Anterior cingulate cortex (tissue), 58 donors: ENCODE data around the gene ADARB2.
"Not testable (repeated sequence)": the region's sequence is repeated elsewhere in the genome, so short reads cannot be mapped to it uniquely, and the experiment has no call there.

Experiments used
- DNase-seq, 58 donors: peaks; one replicate each; lab custom pipeline; 2025; lab: John Stamatoyannopoulos, UW

ADARB2 gene

DNA sequence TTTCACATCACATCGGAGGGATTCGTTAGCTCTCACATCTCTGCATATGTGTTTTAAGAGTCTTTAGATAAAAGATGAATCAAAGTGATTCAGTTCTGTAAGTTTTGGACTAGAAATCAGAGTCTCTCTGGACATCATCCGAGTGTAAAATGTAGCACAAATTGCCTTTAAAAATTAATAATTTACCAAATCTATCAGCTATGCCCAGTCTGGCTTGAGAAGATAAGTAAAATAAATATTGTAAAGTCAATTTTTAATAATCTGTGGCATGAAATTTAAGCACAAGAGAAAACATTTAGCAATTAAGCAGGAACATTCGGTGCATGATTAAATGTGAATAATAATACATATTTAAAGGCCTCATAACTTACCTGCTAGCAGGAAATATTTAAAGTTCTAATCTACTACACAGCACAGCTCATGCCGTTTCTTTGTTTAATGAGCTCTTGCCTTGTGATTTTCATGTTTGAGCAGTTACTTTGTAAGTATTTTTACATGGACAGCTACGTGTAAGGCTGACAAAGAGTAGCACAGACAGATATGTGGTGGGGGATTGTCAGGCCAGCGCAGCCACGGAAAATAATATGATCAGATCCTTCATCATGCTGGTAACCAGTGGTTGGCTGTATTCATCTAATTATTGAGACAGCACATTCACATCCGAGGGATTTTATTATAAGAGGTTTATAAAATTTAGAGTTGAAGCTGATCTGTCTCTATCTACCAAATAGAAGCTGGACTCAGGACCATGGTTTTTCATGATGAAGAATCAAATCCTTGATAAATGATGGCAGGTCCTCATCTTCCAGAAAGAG lies 317.3 kb downstream of the ADARB2 start:
- DNase-seq: no peak

DNA sequence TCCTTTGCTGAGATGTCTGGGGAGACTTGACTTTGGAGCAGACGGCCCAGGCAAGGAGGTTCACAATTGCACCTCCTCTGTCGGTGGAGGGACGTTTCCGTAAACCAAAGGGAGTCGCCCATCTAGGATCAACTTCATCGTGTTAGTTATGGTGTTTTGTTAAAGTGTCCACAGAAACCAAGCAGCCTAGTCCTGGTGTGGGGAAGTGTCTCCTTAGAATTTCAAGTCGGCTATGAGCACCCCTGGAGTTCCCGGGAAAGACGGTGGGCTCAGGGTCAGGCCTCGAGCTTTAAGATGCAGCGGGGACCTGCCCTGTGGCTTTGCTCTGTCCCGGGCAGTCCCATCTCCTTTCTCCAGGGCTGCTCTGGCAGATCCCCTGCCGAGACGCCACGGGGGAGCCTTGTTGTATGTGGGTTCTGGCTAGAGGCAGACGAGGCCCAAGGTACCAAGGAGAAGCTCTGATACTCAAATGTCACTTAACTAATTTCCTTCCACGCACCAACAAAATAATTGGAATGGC lies 319.2 kb downstream of the ADARB2 start:
- no peak for DNase-seq

DNA sequence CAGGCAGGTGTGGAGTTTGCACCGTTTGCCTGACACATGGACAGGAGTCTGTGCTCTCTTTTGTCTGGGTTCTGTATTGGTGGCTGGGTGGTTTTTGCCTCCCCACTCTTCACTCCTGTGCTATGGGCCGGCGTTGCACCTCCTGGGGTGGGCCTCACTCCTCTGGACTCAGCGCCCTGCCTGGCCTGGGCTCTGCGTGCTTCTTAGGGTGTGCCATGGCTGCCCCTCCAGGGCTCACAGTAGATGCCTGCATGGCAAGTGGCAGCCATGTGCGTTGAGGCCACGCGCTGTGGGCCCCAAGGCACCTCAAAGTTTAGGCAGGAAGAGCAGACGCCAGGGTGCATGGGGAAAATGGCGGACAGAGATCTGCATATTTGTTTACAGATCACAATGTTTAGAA lies 319.8 kb downstream of the ADARB2 start:
- no peak for DNase-seq

DNA sequence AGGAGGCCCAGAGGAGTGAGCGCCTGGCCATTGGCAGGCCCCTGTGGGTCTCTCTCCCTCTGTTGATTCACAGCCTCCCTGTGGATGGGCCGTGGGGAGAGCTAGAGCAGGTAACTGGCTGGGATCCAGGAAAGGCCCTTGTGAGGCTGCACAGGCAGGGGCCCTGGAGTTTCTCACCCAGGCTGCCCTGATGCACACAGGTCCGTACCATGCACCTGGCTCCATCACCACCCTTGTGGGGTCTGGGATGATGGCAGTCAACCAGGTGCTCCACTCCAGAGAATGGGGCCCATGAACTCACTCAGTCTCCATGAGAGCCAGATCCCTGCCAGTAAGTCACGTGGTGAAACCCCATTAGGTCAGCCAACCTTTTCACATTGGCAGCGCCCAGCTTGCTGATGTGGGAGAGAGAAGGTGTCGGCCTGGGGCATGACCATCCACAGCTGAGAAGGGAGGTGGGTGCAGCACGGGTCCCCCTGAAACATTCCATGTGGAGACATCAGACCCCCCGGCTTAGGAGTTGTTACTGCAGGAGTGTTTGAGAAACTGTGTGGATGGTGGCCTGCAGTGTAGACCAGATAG lies 320.8 kb downstream of the ADARB2 start:
- DNase-seq: no peak

GRCh38 chr10:1414893-1415292 lies 322.4 kb downstream of the ADARB2 start:
- DNase-seq: no peak

DNA sequence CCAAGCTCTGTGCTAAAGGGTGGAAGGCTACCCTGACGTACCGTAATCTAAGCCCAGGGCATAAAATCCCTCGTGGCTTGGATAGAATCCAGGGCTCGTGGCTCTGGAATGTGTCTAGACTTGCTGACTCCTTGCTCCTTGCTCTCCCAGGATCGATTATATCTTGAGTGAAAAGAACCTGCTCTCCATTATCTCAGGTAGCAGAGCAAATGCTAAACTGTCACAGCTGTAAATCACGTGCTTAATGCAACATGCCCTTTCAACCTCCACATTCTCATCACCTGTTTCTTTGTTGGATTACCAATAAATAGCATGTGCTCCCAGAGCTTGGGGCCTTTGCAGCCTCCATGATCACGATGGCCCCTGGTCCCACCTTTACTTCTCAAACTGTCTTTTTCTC lies 323.0 kb downstream of the ADARB2 start:
- DNase-seq: not testable (repeated sequence)

DNA sequence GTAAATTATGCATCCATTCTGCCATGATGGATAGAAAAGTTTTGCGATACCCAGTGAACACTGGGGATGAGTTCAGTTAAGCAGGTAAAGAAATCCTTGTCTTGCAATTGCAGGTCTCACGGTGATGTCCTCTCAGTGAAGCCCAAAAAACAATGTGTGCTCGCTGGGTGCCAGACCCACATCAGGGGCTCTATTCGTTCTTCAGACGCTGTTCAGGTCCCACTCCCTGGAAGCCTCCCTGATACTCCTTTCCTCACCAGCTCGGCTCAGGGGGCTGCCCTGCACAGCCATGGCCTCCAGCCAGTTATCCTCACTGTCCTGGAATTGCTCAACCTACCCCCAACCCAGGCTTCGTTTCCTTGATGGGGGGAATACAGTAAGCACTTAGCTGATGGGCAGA lies 323.5 kb downstream of the ADARB2 start:
- DNase-seq: no peak

- no peak for DNase-seq
Observed at GRCh38 chr10:1413256-1413655, 324.1 kb downstream of the ADARB2 start.

DNA sequence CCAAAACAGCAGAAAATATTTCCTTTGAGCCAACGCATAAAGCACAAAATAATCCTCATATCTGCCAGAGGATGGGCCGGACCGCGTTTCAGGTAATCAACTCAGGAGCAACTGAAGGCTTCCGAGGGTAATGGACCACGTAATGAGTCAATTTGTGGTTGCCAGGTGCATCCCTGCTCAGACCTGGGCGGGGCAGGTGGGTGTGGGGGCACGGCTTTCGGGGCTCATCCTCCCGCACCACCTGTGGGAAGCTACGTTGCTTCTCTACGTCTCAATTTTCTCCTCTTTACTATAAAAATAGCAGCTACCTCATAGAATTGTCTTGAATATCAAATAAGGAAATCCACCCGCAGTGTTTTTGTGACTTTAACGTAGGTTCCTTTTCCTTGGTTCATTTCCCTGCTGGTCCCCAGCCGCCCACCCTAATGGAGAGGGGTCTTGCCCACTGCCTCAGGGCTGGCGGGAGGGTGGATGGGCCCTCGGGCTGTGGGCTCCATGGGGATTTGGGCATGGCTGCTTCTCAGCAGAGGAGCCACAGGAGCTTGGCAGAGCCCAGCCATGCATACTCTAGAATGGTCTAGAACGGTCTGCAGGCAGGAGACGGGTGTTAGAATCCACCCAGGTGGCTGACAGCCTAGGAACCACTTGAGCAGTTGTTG lies 324.7 kb downstream of the ADARB2 start:
- no peak for DNase-seq

DNA sequence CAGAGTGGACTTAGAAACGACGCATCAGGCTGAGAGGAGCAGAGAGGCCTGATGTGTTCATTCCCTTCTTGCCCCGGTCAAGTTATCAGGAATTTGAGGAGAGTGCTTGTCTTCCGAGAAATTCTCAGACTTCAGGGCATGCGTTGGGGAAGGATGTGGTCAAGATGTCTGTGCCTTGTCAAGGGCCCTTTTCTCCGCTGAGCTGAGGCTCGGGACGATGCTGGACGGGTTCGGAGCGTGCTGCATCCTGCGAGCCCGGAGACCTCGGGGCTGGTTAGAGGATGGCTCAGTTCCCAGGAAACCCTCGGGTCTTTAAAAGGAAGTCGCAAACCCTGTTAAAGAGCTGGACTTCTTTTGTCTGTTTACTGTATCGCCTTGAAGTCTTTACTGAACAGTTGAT lies 325.4 kb downstream of the ADARB2 start:
- no peak for DNase-seq

DNA sequence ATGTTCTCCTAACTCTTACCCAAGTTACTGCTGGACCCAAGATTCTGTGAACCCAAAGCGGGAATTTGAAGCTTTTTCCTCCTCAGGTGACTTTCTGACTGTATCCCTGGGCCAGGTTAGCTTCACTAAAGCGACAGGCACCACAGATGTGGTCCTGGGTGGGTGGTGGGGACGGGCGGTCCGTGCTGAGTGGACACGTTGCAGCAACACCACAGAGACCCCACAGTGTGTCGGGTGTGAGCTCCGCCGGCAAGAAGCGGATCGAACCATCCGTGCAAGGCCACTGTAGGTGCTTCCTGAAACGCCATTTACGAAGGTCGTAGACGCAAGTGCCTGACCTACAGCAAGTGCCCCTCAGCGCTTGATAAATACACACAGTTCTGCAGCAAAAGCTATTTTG lies 325.9 kb downstream of the ADARB2 start:
- DNase-seq: no peak

- DNase-seq: no peak
Observed at GRCh38 chr10:1410469-1411395, 326.6 kb downstream of the ADARB2 start.

DNA sequence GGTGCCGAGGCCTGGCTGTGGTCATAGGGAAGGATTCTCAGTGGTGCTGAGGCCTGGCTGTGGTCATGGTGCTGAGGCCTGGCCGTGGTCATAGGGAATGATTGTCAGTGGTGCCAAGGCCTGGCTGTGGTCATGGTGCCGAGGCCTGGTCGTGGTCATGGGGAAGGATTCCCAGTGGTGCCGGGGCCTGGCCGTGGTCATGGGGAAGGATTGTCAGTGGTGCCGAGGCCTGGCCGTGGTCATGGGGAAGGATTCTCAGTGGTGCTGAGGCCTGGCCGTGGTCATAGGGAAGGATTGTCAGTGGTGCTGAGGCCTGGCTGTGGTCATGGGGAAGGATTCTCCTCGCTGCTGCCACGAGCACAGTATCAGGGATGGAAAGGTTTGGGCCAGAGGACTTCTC lies 327.3 kb downstream of the ADARB2 start:
- no peak for DNase-seq

DNA sequence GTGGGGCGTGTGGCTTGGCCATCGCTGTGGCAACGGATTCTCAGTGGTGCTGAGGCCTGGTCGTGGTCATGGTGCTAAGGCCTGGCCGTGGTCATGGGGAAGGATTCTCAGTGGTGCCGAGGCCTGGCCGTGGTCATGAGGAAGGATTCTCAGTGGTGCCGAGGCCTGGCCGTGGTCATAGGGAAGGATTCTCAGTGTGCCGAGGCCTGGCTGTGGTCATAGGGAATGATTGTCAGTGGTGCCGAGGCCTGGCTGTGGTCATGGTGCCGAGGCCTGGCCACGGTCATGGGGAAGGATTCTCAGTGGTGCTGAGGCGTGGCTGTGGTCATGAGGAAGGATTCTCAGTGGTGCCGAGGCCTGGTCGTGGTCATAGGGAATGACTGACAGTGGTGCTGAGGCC lies 327.9 kb downstream of the ADARB2 start:
- no peak for DNase-seq

- DNase-seq: no peak
Observed at GRCh38 chr10:1408651-1409367, 328.5 kb downstream of the ADARB2 start.

DNA sequence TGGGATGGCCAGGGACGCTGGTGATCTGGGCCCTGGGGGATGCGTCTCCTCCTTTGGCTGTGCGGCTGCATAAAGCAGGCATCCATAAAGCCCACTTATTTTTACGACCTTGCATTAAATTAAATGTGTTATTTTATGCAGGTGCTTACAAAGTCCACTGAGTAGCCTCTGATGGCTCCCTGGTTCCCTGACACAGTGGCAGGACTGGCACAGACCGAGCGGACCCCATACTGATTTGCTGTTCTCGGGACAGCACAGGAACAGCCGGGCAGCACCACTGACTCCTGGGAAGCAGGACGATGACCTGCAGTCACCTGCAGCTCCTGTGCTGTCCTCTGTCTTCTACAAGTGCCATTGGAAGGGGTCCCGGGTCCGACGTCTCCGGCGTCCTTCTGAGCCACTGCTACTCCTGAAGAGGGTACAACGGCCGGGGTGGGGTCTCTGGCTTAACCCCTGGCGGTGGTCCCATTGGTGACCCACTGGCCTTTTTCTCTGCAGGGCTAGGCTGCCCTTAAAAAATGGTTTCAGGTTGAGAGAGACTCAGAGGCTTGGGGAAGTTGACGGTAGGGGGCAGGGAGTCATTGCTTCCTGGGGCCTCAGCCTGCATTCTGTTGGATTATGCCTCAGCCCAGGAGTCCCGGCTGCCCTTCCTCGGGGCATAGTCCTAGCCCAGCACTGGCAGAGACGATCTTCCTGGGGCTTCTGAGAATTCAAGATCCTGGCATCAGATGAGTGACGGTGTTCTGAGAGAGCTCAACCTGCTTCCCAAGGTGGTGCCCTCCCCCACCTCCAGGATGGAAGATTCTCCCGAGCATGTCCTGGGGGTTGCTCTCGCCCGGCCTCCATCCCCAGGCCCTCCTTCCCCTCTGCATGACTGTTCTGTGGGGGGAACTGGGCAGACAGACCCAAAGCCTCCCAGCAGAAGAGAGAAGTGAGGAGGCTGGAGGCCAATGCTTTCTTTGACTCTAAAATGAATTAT lies 330.1 kb downstream of the ADARB2 start:
- no peak for DNase-seq

- no peak for DNase-seq
Observed at GRCh38 chr10:1406132-1406966, 331.0 kb downstream of the ADARB2 start.
